Upper lobe of left lung (tissue), 6 donors: ENCODE data around the gene WIPF1. TPM values are rescaled to one million over a fixed set of nuclear protein-coding genes. Genes with fewer than 3 reads are reported as not detected.

ENCODE experiments used
- ATAC-seq, 2 donors: fragments of 200-7000 bp; cut with Tn5 transposase; one replicate each; pipeline ENCODE4 v1.9.1; 2022; ENCODE audit warnings: mild to moderate bottlenecking in 2 of 2, moderate library complexity in 2 of 2; ENCODE audit not compliant: low FRiP score in 2 of 2
- DNase-seq, 2 donors: peaks; one replicate each; pipeline ENCODE4 v3.0.0-alpha.2; 2019 to 2020
- H3K27ac ChIP-seq, 4 donors: fragments of 200-600 bp; sonication (generic); one replicate each; pipeline ENCODE4 v1.5.1; 2016 to 2019
- H3K27me3 ChIP-seq, 4 donors: fragments of 200-600 bp; sonication (generic); one replicate each; pipeline ENCODE4 v1.5.1; 2017 to 2019
- H3K36me3 ChIP-seq, 4 donors: fragments of 200-600 bp; sonication (generic); one replicate each; pipeline ENCODE4 v1.5.1; 2016 to 2019
- H3K4me1 ChIP-seq, 4 donors: fragments of 200-600 bp; sonication (generic); one replicate each; pipeline ENCODE4 v1.5.1; 2018 to 2019
- H3K4me3 ChIP-seq, 4 donors: fragments of 200-600 bp; sonication (generic); one replicate each; pipeline ENCODE4 v1.5.1; 2017 to 2019; ENCODE audit warnings: mild to moderate bottlenecking in 2 of 4, moderate library complexity in 1 of 4
- H3K9me3 ChIP-seq, 4 donors: fragments of 200-600 bp; sonication (generic); one replicate each; pipeline ENCODE4 v1.5.1; 2018 to 2019
- EP300 ChIP-seq, 4 donors: sonication (generic); formaldehyde crosslinking; IDR thresholded peaks; one replicate each; pipeline ENCODE4 v1.5.1; 2017; ENCODE audit warnings: antibody characterized with exemption in 4 of 4, control low read depth in 2 of 4
- POLR2A ChIP-seq, 4 donors: fragments of 450-650 bp; IDR thresholded peaks; one replicate each; pipeline ENCODE4 v1.5.1; 2016 to 2017; ENCODE audit warnings: antibody characterized with exemption in 4 of 4, mild to moderate bottlenecking in 2 of 4
- POLR2AphosphoS5 ChIP-seq, 2 donors: sonication (generic); formaldehyde crosslinking; IDR thresholded peaks; one replicate each; pipeline ENCODE4 v1.5.1; 2017; ENCODE audit warnings: antibody characterized with exemption in 2 of 2
- WGBS, 2 donors: methylation state at CpG; one replicate each; pipeline ENCODE4 v1.1.5; 2017 to 2018; 5-methylcytosine and 5-hydroxymethylcytosine counted together
- total RNA-seq, 6 donors: library from RNA; depleted of rRNA in 4 of 6; stranded (reverse); fragments of >200 nt in 4 of 6; gene quantifications; one replicate each; pipeline versions ENCODE4 v1.1.0 to v1.2.1, GENCODE V29; 2016 to 2021
- TF ChIP-seq, protein P1 (sequence below), 6 experiments: fragments of 450-650 bp in 4 of 6; fragments of 200-600 bp in 2 of 6; sonication (generic) in 2 of 6; IDR thresholded peaks; one replicate each; pipeline ENCODE4 v1.5.1; 2016 to 2019; ENCODE audit warnings: antibody characterized with exemption in 6 of 6
- donor health status: DM: no; HTN: no; CAD: no; lungs with moderate emphysema.
- donor health status: DM: no; HTN: yes; CAD: no; lungs with severe emphysema.

The WIPF1 gene
- total RNA-seq, 6 donors from 2014 or later: 25.1 to 79.0 (median 48.9) TPM

DNA sequence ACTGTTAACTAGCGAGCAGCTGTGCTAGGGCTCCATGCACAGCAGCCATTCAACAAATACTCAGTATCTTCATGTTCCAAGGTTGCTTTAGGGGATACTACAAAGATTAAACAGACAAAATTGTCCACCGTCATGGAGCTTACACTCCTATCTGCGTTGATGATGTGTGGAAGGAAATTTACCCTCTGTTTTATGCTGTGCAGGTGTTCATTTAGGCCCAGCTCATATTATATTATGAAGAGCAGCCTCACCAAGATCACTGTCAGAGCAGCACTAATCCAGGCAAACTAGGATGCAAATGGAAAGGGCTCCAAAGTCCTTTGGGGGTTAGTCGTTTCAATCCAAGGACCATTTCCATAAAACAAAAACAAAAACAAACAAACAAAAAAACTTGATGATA lies 13.4 kb upstream of the WIPF1 start:
- peaks cover 12 to 30% (median 17%) of the 10 kb centered on the region in 4 donors for H3K4me1 ChIP-seq
- ATAC-seq (no peak), DNase-seq (no peak)
- no peaks in the 10 kb centered on the region for H3K36me3 ChIP-seq
- no peaks in the 10 kb centered on the region for H3K27me3 ChIP-seq
- no peak overlapping the region for H3K27ac ChIP-seq
- no peaks in the 10 kb centered on the region for H3K9me3 ChIP-seq
- TF ChIP-seq POLR2A (IDR thresholded peaks at IDR 0.05): no peak
- TF ChIP-seq POLR2AphosphoS5 (IDR thresholded peaks at IDR 0.05): no peak
- no peak for TF ChIP-seq EP300 (IDR thresholded peaks at IDR 0.05)
- TF ChIP-seq, protein P1, sequence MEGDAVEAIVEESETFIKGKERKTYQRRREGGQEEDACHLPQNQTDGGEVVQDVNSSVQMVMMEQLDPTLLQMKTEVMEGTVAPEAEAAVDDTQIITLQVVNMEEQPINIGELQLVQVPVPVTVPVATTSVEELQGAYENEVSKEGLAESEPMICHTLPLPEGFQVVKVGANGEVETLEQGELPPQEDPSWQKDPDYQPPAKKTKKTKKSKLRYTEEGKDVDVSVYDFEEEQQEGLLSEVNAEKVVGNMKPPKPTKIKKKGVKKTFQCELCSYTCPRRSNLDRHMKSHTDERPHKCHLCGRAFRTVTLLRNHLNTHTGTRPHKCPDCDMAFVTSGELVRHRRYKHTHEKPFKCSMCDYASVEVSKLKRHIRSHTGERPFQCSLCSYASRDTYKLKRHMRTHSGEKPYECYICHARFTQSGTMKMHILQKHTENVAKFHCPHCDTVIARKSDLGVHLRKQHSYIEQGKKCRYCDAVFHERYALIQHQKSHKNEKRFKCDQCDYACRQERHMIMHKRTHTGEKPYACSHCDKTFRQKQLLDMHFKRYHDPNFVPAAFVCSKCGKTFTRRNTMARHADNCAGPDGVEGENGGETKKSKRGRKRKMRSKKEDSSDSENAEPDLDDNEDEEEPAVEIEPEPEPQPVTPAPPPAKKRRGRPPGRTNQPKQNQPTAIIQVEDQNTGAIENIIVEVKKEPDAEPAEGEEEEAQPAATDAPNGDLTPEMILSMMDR (IDR thresholded peaks at IDR 0.05): no peak
- no peak overlapping the region for H3K4me3 ChIP-seq
- WGBS, 2 donors: 83% methylated on average over 4 of the region's 4 CpGs

DNA sequence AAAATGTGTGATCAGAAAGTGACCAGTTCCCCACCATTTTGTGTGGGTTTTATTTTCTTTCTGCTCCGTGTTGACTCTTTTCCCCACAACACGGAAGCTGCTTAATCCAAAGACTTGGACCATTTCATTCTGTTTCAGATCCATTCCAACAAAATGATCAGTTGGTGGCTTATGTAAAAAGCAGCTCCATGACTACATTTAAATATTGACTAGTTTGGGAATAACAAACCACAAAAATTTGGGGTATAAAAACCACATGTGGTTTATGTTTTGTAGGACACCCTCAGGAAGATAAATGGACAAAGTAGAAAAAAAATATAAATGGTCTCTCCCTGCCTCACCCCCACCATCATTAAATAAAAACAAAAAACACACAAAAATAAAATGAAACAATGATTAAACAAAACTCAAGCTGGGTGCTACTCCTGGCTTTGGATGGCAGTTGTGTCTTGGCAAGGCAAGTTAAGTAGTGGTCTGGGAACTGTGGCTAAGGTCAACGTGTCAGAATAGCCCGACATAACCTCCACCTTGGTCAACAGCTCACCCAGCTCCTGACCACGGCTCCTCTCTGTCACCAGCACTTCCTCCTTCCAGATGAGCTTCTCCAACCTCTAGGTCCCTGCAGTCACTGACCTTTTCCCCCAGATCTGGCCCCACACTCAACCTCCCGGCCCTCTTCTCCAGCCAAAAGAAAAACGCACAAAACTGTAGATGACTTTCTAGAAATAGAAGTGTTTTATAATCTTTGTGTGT lies 12.8 kb upstream of the WIPF1 start:
- WGBS, 2 donors: 69% methylated on average over 7 of the region's 7 CpGs
- peak in 1 of 2 donors; percentile 50 for ATAC-seq

DNA sequence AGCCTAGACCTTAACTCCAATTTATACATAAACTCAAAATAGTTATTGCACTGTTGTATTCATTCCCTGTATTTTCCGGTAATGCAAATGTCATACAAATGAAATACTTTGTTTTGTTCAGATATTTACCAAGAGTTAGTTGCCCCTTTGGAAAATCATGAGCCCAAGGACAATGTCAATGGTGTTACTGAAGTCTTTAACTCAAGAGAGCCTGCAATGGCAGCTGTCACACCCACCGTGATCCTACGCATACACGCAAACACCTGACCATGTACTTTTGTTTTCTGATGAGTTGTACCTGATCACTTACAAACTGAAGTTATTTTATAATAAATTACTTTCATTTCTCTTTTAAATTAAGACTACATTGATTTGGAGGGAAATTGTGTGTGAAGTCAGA lies 11.7 kb upstream of the WIPF1 start:
- DNase-seq (no peak), ATAC-seq (no peak)
- TF ChIP-seq POLR2AphosphoS5 (IDR thresholded peaks at IDR 0.05) (no peak), POLR2A (IDR thresholded peaks at IDR 0.05) (no peak), EP300 (IDR thresholded peaks at IDR 0.05) (no peak)
- TF ChIP-seq, protein P1 (IDR thresholded peaks at IDR 0.05): no peak
- H3K4me1 ChIP-seq: peaks cover 7 to 22% (median 12%) of the 10 kb centered on the region in 4 donors
- no peak overlapping the region for H3K27ac ChIP-seq
- H3K36me3 ChIP-seq: no peaks in the 10 kb centered on the region
- no peak overlapping the region for H3K4me3 ChIP-seq
- no peaks in the 10 kb centered on the region for H3K27me3 ChIP-seq
- no peaks in the 10 kb centered on the region for H3K9me3 ChIP-seq
- WGBS, 2 donors: 96 to 97% methylated on average over 4 of the region's 4 CpGs

More for the DNA sequence above, 12.8 kb upstream of the WIPF1 start:
- H3K36me3 ChIP-seq: no peaks in the 10 kb centered on the region
- TF ChIP-seq EP300 (IDR thresholded peaks at IDR 0.05) (no peak), POLR2AphosphoS5 (IDR thresholded peaks at IDR 0.05) (no peak), POLR2A (IDR thresholded peaks at IDR 0.05) (no peak)
- TF ChIP-seq, protein P1 (IDR thresholded peaks at IDR 0.05): no peak
- H3K27ac ChIP-seq: no peak overlapping the region
- H3K4me1 ChIP-seq: peaks cover 7 to 25% (median 13%) of the 10 kb centered on the region in 4 donors
- no peak overlapping the region for H3K4me3 ChIP-seq
- DNase-seq: peak in 1 of 2 donors; percentile 49
- H3K27me3 ChIP-seq: no peaks in the 10 kb centered on the region
- H3K9me3 ChIP-seq: no peaks in the 10 kb centered on the region

DNA sequence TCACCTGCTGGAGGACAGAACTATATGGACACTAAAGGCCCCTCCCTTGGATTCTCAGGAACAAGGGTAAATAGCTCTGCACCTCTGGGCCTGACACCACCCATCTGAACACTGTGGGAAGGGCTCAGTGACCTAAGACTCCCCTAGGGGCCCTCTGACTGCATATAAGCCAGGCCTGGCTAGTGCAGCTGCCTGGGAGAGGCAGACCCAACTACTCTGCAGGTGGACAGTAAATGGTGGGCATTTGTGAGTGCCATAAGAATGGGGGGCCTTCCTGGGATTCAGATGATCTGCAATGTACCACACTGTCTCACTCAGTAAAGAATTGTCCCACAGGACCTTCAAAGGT lies 11.2 kb upstream of the WIPF1 start:
- Histone ChIP-seq H3K9me3 (no peaks in the 10 kb centered on the region), H3K27me3 (no peaks in the 10 kb centered on the region), H3K4me1 (peaks cover 7 to 22% (median 12%) of the 10 kb centered on the region in 4 donors), H3K36me3 (no peaks in the 10 kb centered on the region), H3K27ac (no peak overlapping the region), H3K4me3 (no peak overlapping the region)
- DNase-seq: no peak
- no peak for TF ChIP-seq EP300 (IDR thresholded peaks at IDR 0.05)
- TF ChIP-seq POLR2AphosphoS5 (IDR thresholded peaks at IDR 0.05): no peak
- TF ChIP-seq POLR2A (IDR thresholded peaks at IDR 0.05): no peak
- TF ChIP-seq, protein P1 (IDR thresholded peaks at IDR 0.05): no peak
- peak in 1 of 2 donors; percentile 68 for ATAC-seq
